Lower leg skin (tissue), 4 donors: Measurements from ENCODE around the gene C1orf21. TPM values are rescaled to one million over a fixed set of nuclear protein-coding genes. Genes with fewer than 3 reads are reported as not detected.

Experiments
- DNase-seq, 2 donors: peaks; one replicate each; pipeline ENCODE4 v3.0.0-alpha.2; 2019; ENCODE audit warnings: low spot score in 2 of 2
- H3K4me3 ChIP-seq: fragments of 200-600 bp; sonication (generic); 2 replicates; pipeline ENCODE4 v1.5.1; 2017; ENCODE audit warnings: mild to moderate bottlenecking, low read depth; ENCODE audit not compliant: poor library complexity, severe bottlenecking
- POLR2A ChIP-seq, 2 donors: fragments of 450-650 bp; IDR thresholded peaks; one replicate each; pipeline ENCODE4 v1.6.1; 2016 to 2017; ENCODE audit warnings: antibody characterized with exemption in 2 of 2, mild to moderate bottlenecking in 1 of 2, moderate library complexity in 1 of 2
- WGBS, 2 donors: methylation state at CpG; one replicate each; pipeline ENCODE4 v1.1.5; 2018; 5-methylcytosine and 5-hydroxymethylcytosine counted together
- intact Hi-C: fragments of 100-400 bp; cut with DNase I; formaldehyde crosslinking; loops from one replicate; pipeline ENCODE4 v1.15.0; 2023; ENCODE audit warnings: low total_unique reads
- total RNA-seq, 4 donors: library from RNA; depleted of rRNA; stranded (reverse); fragments of >200 nt; gene quantifications; one replicate each; pipeline ENCODE4 v1.1.0, GENCODE V29; 2016
- TF ChIP-seq, protein P1 (sequence below), 3 donors: fragments of 450-650 bp; IDR thresholded peaks; one replicate each; pipeline ENCODE4 v1.5.1; 2016; ENCODE audit warnings: antibody characterized with exemption in 3 of 3, mild to moderate bottlenecking in 3 of 3, moderate library complexity in 2 of 3

The C1orf21 gene
- total RNA-seq, 4 donors from 2014 or later = 37.6 to 79.4 (median 56.2) TPM

DNA sequence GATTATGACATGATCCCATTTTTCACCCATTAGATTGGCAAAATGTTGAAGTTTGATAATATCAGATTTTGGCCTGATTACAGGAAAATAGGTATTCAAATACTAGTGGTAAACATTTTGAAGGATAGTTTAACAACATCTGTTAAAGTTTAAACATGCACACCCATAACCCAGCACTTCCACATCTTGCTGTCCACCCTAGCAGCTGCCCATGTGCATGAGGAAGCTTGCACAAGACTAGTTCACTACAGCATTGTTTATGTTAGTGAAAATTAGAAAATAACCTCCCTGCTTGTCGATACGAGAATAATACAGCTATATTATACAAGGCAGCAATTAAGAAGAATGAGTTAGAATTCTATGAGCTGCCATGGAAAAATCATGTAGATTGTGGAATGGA, 127.6 kb downstream of the C1orf21 start:
- intact Hi-C loops = no loop called here

DNA sequence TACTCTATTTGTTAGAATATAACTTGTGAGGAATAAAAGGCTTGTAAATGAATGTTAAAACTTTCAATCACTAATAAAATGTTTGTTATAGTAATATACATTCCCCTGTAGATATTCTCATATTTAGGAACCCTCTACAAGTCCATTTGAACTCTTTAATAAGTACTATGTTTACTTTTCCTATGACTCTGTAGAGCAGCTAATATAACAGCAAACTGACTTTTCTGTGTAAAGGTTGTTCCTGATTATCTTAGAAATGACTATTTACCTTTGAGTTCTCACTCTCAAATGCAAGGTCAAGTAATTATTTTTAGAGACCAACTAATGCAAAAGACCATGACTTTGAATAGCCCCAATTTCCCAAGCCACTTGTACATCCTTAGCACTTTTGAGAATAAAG, 130.3 kb downstream of the C1orf21 start:
- intact Hi-C loops = no loop called here
- no peak overlapping the region for H3K4me3 ChIP-seq
- no peak for DNase-seq
- TF ChIP-seq, protein P1, sequence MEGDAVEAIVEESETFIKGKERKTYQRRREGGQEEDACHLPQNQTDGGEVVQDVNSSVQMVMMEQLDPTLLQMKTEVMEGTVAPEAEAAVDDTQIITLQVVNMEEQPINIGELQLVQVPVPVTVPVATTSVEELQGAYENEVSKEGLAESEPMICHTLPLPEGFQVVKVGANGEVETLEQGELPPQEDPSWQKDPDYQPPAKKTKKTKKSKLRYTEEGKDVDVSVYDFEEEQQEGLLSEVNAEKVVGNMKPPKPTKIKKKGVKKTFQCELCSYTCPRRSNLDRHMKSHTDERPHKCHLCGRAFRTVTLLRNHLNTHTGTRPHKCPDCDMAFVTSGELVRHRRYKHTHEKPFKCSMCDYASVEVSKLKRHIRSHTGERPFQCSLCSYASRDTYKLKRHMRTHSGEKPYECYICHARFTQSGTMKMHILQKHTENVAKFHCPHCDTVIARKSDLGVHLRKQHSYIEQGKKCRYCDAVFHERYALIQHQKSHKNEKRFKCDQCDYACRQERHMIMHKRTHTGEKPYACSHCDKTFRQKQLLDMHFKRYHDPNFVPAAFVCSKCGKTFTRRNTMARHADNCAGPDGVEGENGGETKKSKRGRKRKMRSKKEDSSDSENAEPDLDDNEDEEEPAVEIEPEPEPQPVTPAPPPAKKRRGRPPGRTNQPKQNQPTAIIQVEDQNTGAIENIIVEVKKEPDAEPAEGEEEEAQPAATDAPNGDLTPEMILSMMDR (IDR thresholded peaks at IDR 0.05) = no peak
- TF ChIP-seq POLR2A (IDR thresholded peaks at IDR 0.05) = no peak

More for the DNA sequence above, 127.6 kb downstream of the C1orf21 start:
- no peak for DNase-seq
- TF ChIP-seq, protein P1 (IDR thresholded peaks at IDR 0.05) = no peak
- no peak for TF ChIP-seq POLR2A (IDR thresholded peaks at IDR 0.05)
- 46 to 59% methylated on average over 2 of the region's 2 CpGs for WGBS, 2 donors
- H3K4me3 ChIP-seq = no peak overlapping the region

DNA sequence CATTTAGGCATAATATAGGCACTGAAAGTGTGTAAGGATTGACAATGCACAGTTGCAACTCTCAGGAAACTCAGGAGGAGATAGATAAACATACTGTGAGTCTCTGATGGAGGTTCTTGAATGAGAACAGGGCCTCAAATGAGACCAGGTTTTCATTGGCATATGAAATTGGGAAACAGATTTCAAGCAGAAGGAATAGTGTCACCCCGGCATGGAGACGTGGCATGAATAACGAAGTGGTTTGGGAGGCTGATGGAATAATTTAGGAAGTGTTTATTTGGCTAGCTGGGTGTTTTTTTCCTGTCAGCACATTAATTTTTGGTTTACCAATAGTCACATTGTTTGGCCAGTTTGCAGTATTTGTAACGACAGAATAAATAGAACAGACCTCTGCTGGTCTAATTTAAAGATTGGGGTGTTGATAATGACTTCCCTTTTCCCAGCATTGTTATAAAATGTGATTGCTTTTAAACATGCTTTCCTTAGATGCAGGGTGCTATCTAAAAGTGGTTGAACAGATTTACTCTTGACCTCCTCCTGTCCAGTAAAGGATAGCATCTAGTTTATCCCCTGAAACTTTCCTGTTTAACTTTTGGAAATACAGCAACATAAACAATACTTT, 132.0 kb downstream of the C1orf21 start:
- intact Hi-C loops = no loop called here
- DNase-seq = no peak
- whole genome bisulfite sequencing, 2 donors = 43 to 45% methylated on average over 4 of the region's 4 CpGs

DNA sequence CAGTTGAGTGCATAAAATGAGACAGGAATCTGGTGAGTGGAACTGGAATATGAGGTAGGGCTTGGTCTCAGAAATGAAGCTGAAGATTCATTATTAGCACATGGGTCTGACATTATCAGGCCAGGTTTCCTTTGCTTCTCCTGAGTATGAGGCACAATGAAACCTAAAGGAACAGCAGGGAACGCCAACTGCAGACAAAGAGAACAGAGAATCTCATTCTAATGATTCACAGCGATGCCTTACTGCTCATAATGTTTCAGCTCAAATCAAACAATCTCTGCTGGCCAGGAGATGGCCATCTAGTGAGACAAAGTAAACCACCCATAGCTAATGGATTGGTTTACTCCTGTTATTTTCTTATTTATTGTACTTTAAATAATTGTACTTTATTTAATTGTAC, 133.5 kb downstream of the C1orf21 start:
- no peak overlapping the region for H3K4me3 ChIP-seq
- intact Hi-C loops = no loop called here
- TF ChIP-seq, protein P1 (IDR thresholded peaks at IDR 0.05) = no peak
- TF ChIP-seq POLR2A (IDR thresholded peaks at IDR 0.05) = no peak
- no peak for DNase-seq
- WGBS, 2 donors = 71 to 90% methylated on average over 2 of the region's 2 CpGs

More for the DNA sequence above, 132.0 kb downstream of the C1orf21 start:
- TF ChIP-seq POLR2A (IDR thresholded peaks at IDR 0.05) = no peak
- TF ChIP-seq, protein P1 (IDR thresholded peaks at IDR 0.05) = no peak
- H3K4me3 ChIP-seq = no peak overlapping the region

DNA sequence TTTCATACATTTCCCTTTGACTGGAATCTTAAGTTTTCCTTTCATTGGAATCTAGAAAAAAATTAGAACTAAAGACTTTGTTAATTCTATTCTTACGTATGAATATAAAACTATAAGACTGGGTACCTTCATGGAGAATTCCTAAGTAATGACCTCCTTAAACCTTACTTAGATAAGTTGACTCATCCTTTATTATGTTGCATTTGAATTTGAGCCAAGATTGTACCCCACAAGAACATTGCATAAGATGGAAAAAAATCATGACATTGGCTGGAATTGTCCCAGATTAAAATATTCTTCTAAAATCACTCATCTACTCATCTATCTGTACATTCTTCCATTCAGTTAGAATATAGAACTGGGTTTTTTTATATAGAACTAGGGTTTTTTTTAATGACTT, 137.4 kb downstream of the C1orf21 start:
- no peak for DNase-seq
- WGBS, 2 donors = 95 to 98% methylated on average over 1 of the region's 1 CpG
- no peak overlapping the region for H3K4me3 ChIP-seq
- TF ChIP-seq, protein P1 (IDR thresholded peaks at IDR 0.05) = no peak
- no peak for TF ChIP-seq POLR2A (IDR thresholded peaks at IDR 0.05)
- intact Hi-C loops = no loop called here

DNA sequence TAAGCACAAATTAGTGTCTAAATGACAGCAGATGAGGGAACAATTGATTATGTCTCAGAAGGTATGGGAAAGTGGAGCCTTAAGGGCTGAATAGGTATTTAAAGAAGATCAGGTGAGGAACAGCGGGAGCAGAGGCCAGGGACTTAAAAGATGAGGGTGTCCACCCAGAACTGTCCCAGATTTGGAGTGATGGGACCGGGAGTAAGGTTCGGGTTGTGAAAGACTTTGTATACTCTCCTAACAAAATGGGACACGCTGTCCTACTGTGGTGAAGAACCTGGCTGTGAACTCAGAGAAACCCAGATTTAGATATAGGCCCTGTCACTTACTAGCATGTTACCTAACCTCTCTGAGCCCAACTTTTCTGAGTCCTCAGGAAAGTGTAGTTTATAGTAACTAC, 140.6 kb downstream of the C1orf21 start:
- no peak for DNase-seq
- no peak for TF ChIP-seq POLR2A (IDR thresholded peaks at IDR 0.05)
- TF ChIP-seq, protein P1 (IDR thresholded peaks at IDR 0.05) = no peak
- no peak overlapping the region for H3K4me3 ChIP-seq
- 91 to 96% methylated on average over 4 of the region's 4 CpGs for WGBS, 2 donors
- intact Hi-C loops = no loop called here
